HEK293T (cell line): ENCODE results near the gene PHOSPHO2.

ENCODE experiments used
- ARNT ChIP-seq: fragments of 450-650 bp; IDR thresholded peaks from 2 replicates; pipeline ENCODE4 v1.6.1; 2017; ENCODE audit warnings: mild to moderate bottlenecking
- BHLHE40 ChIP-seq: fragments of 450-650 bp; IDR thresholded peaks from 2 replicates; pipeline ENCODE4 v1.6.1; 2016; ENCODE audit warnings: mild to moderate bottlenecking, moderate library complexity, borderline replicate concordance
- FOXA1 ChIP-seq: fragments of 450-650 bp; IDR thresholded peaks from 2 replicates; pipeline ENCODE4 v1.6.1; 2016; ENCODE audit warnings: mild to moderate bottlenecking
- HDGF ChIP-seq: fragments of 450-650 bp; IDR thresholded peaks from 2 replicates; pipeline ENCODE4 v1.6.1; 2017; ENCODE audit warnings: antibody characterized with exemption, borderline replicate concordance
- SUZ12 ChIP-seq: fragments of 450-650 bp; IDR thresholded peaks from 2 replicates; pipeline ENCODE4 v1.6.1; 2016; ENCODE audit warnings: mild to moderate bottlenecking

DNA sequence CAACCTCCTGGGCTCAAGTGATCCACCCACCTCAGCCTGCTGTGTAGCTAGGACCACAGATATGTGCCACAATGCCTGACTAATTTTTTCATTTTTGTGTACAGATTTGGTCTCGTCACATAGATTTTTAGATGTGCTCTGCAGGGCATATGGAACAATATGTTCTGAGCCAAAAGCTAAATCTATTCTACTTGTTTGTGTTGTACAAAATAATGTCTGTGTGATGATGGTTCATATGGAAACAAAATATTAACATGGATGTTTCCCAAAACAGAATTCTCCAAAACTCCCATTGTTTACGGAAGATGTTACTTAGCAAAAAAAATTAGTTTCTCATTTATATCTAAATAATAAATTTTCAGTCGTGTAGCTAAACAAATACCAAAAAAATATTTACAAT is 26.7 kb downstream of the PHOSPHO2 start:
- TF ChIP-seq HDGF: no peak
- TF ChIP-seq FOXA1: no peak
- no peak for TF ChIP-seq SUZ12
- no peak for TF ChIP-seq BHLHE40
- no peak for TF ChIP-seq ARNT
